Upper lobe of left lung (tissue), 4 donors: ENCODE measurements around the gene SETDB2.

ENCODE experiments used
- EP300 ChIP-seq, 4 donors: sonication (generic); formaldehyde crosslinking; IDR thresholded peaks; one replicate each; pipeline ENCODE4 v1.5.1; 2017; ENCODE audit warnings: antibody characterized with exemption in 4 of 4, control low read depth in 2 of 4
- POLR2A ChIP-seq, 4 donors: fragments of 450-650 bp; IDR thresholded peaks; one replicate each; pipeline ENCODE4 v1.5.1; 2016 to 2017; ENCODE audit warnings: antibody characterized with exemption in 4 of 4, mild to moderate bottlenecking in 2 of 4
- POLR2AphosphoS5 ChIP-seq, 2 donors: sonication (generic); formaldehyde crosslinking; IDR thresholded peaks; one replicate each; pipeline ENCODE4 v1.5.1; 2017; ENCODE audit warnings: antibody characterized with exemption in 2 of 2
- TF ChIP-seq, protein P1 (sequence below), 6 experiments: fragments of 450-650 bp in 4 of 6; fragments of 200-600 bp in 2 of 6; sonication (generic) in 2 of 6; IDR thresholded peaks; one replicate each; pipeline ENCODE4 v1.5.1; 2016 to 2019; ENCODE audit warnings: antibody characterized with exemption in 6 of 6

DNA sequence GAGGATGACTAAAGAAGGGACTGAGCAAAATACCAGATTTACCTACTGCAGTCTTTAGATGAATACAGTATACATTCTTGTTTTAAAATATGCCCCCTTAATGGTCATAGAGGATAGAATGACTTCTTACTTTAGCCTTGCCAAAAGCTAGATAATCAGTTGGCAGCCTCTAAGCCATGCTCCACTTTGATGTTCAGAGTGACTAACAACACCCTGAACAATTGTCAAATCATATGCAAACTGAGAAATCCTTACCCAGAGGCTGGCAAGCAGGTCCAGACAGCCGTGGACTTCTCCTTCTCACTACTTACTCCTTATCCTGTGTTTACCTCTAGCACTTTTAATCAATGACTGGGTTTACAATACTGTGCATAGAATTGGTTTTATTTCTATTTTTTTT lies 28.1 kb downstream of the SETDB2 start:
- TF ChIP-seq EP300 (IDR thresholded peaks at IDR 0.05) (no peak), POLR2AphosphoS5 (IDR thresholded peaks at IDR 0.05) (no peak), POLR2A (IDR thresholded peaks at IDR 0.05) (no peak)
- TF ChIP-seq, protein P1, sequence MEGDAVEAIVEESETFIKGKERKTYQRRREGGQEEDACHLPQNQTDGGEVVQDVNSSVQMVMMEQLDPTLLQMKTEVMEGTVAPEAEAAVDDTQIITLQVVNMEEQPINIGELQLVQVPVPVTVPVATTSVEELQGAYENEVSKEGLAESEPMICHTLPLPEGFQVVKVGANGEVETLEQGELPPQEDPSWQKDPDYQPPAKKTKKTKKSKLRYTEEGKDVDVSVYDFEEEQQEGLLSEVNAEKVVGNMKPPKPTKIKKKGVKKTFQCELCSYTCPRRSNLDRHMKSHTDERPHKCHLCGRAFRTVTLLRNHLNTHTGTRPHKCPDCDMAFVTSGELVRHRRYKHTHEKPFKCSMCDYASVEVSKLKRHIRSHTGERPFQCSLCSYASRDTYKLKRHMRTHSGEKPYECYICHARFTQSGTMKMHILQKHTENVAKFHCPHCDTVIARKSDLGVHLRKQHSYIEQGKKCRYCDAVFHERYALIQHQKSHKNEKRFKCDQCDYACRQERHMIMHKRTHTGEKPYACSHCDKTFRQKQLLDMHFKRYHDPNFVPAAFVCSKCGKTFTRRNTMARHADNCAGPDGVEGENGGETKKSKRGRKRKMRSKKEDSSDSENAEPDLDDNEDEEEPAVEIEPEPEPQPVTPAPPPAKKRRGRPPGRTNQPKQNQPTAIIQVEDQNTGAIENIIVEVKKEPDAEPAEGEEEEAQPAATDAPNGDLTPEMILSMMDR (IDR thresholded peaks at IDR 0.05): no peak
